ENCODE measurements around the gene LAMC1.
"Not testable (repeated sequence)": the region's sequence is repeated elsewhere in the genome, so short reads cannot be mapped to it uniquely, and the experiment has no call there.

LAMC1 gene

GRCh38 chr1:183043872-183044854, 20.9 kb downstream of the LAMC1 start:
- DNase-seq (ENCODE audit: low spot score), result no peak

- no peak for DNase-seq (ENCODE audit: low spot score)
Observed at GRCh38 chr1:183044893-183045649, 21.9 kb downstream of the LAMC1 start.

GRCh38 chr1:183048087-183049085, 25.2 kb downstream of the LAMC1 start:
- no peak for DNase-seq (ENCODE audit: low spot score)

GRCh38 chr1:183051546-183051945, 28.3 kb downstream of the LAMC1 start:
- DNase-seq (ENCODE audit: low spot score), result no peak

GRCh38 chr1:183052861-183053260, 29.6 kb downstream of the LAMC1 start:
- DNase-seq (ENCODE audit: low spot score), result no peak

GRCh38 chr1:183058851-183059502, 35.8 kb downstream of the LAMC1 start:
- DNase-seq (ENCODE audit: low spot score), result no peak

GRCh38 chr1:183061194-183061593, 38.0 kb downstream of the LAMC1 start:
- DNase-seq (ENCODE audit: low spot score), result no peak

GRCh38 chr1:183063349-183063748, 40.1 kb downstream of the LAMC1 start:
- DNase-seq (ENCODE audit: low spot score), result no peak

- DNase-seq (ENCODE audit: low spot score), result no peak
Observed at GRCh38 chr1:183065168-183065706, 42.0 kb downstream of the LAMC1 start.

- DNase-seq (ENCODE audit: low spot score), result not testable (repeated sequence)
Observed at GRCh38 chr1:183066432-183066831, 43.2 kb downstream of the LAMC1 start.

GRCh38 chr1:183069562-183070216, 46.5 kb downstream of the LAMC1 start:
- no peak for DNase-seq (ENCODE audit: low spot score)

- DNase-seq (ENCODE audit: low spot score), result no peak
Observed at GRCh38 chr1:183070234-183070922, 47.2 kb downstream of the LAMC1 start.

GRCh38 chr1:183070923-183071618, 47.9 kb downstream of the LAMC1 start:
- DNase-seq (ENCODE audit: low spot score), result no peak

- not testable (repeated sequence) for DNase-seq (ENCODE audit: low spot score)
Observed at GRCh38 chr1:183072595-183072994, 49.4 kb downstream of the LAMC1 start.

GRCh38 chr1:183073320-183073719, 50.1 kb downstream of the LAMC1 start:
- no peak for DNase-seq (ENCODE audit: low spot score)

- DNase-seq (ENCODE audit: low spot score), result no peak
Observed at GRCh38 chr1:183074215-183074614, 51.0 kb downstream of the LAMC1 start.

GRCh38 chr1:183075861-183076260, 52.6 kb downstream of the LAMC1 start:
- no peak for DNase-seq (ENCODE audit: low spot score)

GRCh38 chr1:183077097-183077496, 53.9 kb downstream of the LAMC1 start:
- no peak for DNase-seq (ENCODE audit: low spot score)

Data from iPS-NIHi11 (cell line).